ENCODE results near the gene SDCBP2.

- TF ChIP-seq CTCF (conservative IDR thresholded peaks at IDR 0.05; ENCODE audit: low read depth, low read length) (no peak), RFX5 (IDR thresholded peaks at IDR 0.05; ENCODE audit: low read depth, low read length) (no peak), USF2 (IDR thresholded peaks at IDR 0.05; ENCODE audit: low read depth, low read length) (no peak), FOS (IDR thresholded peaks at IDR 0.05; ENCODE audit: low read depth, low read length) (no peak)
Observed at GRCh38 chr20:1317545-1318255, 11.2 kb downstream of the SDCBP2 start.

All from IMR-90 (cell line).